Measurements from ENCODE around the gene ITFG1. TPM values are rescaled to one million over a fixed set of nuclear protein-coding genes. Genes with fewer than 3 reads are reported as not detected.
"Not testable (repeated sequence)": the region's sequence is repeated elsewhere in the genome, so short reads cannot be mapped to it uniquely, and the experiment has no call there.

ITFG1 gene
- total RNA-seq, 2 experiments from 2014 or later = 17.6 to 18.3 TPM

- CTCF ChIA-PET = no interaction called here
- H3K36me3 Mint-ChIP-seq (ENCODE audit: low read depth) = peaks cover 47% of the 10 kb centered on the region
These were observed 27.2 kb upstream of the ITFG1 start for GRCh38 chr16:47488051-47488450.

GRCh38 chr16:47486856-47487255 is 26.0 kb upstream of the ITFG1 start:
- peaks cover 4% of the 10 kb centered on the region for H3K4me1 Mint-ChIP-seq (ENCODE audit: low read depth)
- intact Hi-C loops (cut with micrococcal nuclease) = no loop called here
- no peak overlapping the region for H3K4me3 Mint-ChIP-seq
- CTCF ChIA-PET = interaction anchor here (0.7 kb wide), 1 partner anchor 1086 kb away, joined by 3 read pairs; no protein-coding TSS in a partner anchor
- no peaks in the 10 kb centered on the region for H3K27me3 Mint-ChIP-seq (ENCODE audit: low read depth)
- no peak for DNase-seq
- no peak overlapping the region for H3K27ac Mint-ChIP-seq
- H3K9me3 Mint-ChIP-seq = peaks cover 35% of the 10 kb centered on the region
- peaks cover 38% of the 10 kb centered on the region for H3K36me3 Mint-ChIP-seq (ENCODE audit: low read depth)

More at GRCh38 chr16:47488051-47488450, 27.2 kb upstream of the ITFG1 start:
- no peak for DNase-seq
- intact Hi-C loops (cut with micrococcal nuclease) = no loop called here
- peaks cover 13% of the 10 kb centered on the region for H3K4me1 Mint-ChIP-seq (ENCODE audit: low read depth)
- H3K27me3 Mint-ChIP-seq (ENCODE audit: low read depth) = no peaks in the 10 kb centered on the region
- peaks cover 44% of the 10 kb centered on the region for H3K9me3 Mint-ChIP-seq
- no peak overlapping the region for H3K27ac Mint-ChIP-seq
- H3K4me3 Mint-ChIP-seq = no peak overlapping the region

GRCh38 chr16:47483616-47484015 is 22.8 kb upstream of the ITFG1 start:
- Mint-ChIP-seq H3K27ac (no peak overlapping the region), H3K4me1 (ENCODE audit: low read depth) (peaks cover 20% of the 10 kb centered on the region), H3K36me3 (ENCODE audit: low read depth) (peaks cover 26% of the 10 kb centered on the region), H3K4me3 (no peak overlapping the region), H3K27me3 (ENCODE audit: low read depth) (no peaks in the 10 kb centered on the region), H3K9me3 (peaks cover 13% of the 10 kb centered on the region)
- intact Hi-C loops (cut with micrococcal nuclease) = no loop called here
- DNase-seq = no peak
- CTCF ChIA-PET = no interaction called here

GRCh38 chr16:47481698-47482374 is 21.0 kb upstream of the ITFG1 start:
- CTCF ChIA-PET = no interaction called here
- intact Hi-C loops (cut with micrococcal nuclease) = no loop called here

GRCh38 chr16:47480410-47480809 is 19.5 kb upstream of the ITFG1 start:
- DNase-seq = no peak
- intact Hi-C loops (cut with micrococcal nuclease) = no loop called here
- H3K27me3 Mint-ChIP-seq (ENCODE audit: low read depth) = no peaks in the 10 kb centered on the region
- H3K9me3 Mint-ChIP-seq = no peaks in the 10 kb centered on the region
- H3K4me1 Mint-ChIP-seq (ENCODE audit: low read depth) = peaks cover 20% of the 10 kb centered on the region
- CTCF ChIA-PET = interaction anchor here (1.4 kb wide), 1 partner anchor 10 kb away, joined by 3 read pairs; no protein-coding TSS in a partner anchor
- H3K36me3 Mint-ChIP-seq (ENCODE audit: low read depth) = peaks cover 8% of the 10 kb centered on the region
- H3K4me3 Mint-ChIP-seq = no peak overlapping the region
- H3K27ac Mint-ChIP-seq = no peak overlapping the region

More at GRCh38 chr16:47481698-47482374, 21.0 kb upstream of the ITFG1 start:
- H3K27ac Mint-ChIP-seq = no peak overlapping the region
- H3K4me3 Mint-ChIP-seq = no peak overlapping the region
- H3K27me3 Mint-ChIP-seq (ENCODE audit: low read depth) = no peaks in the 10 kb centered on the region
- H3K36me3 Mint-ChIP-seq (ENCODE audit: low read depth) = peaks cover 14% of the 10 kb centered on the region
- DNase-seq = no peak
- no peaks in the 10 kb centered on the region for H3K9me3 Mint-ChIP-seq
- H3K4me1 Mint-ChIP-seq (ENCODE audit: low read depth) = peaks cover 20% of the 10 kb centered on the region

GRCh38 chr16:47477679-47478078 is 16.8 kb upstream of the ITFG1 start:
- H3K27ac Mint-ChIP-seq = no peak overlapping the region
- CTCF ChIA-PET = no interaction called here
- no peaks in the 10 kb centered on the region for H3K27me3 Mint-ChIP-seq (ENCODE audit: low read depth)
- intact Hi-C loops (cut with micrococcal nuclease) = no loop called here
- H3K36me3 Mint-ChIP-seq (ENCODE audit: low read depth) = peaks cover 6% of the 10 kb centered on the region
- no peak for DNase-seq
- no peak overlapping the region for H3K4me3 Mint-ChIP-seq
- no peaks in the 10 kb centered on the region for H3K9me3 Mint-ChIP-seq
- peaks cover 18% of the 10 kb centered on the region for H3K4me1 Mint-ChIP-seq (ENCODE audit: low read depth)

- H3K4me3 Mint-ChIP-seq = no peak overlapping the region
- CTCF ChIA-PET = no interaction called here
- no peak for DNase-seq
- H3K27me3 Mint-ChIP-seq (ENCODE audit: low read depth) = no peaks in the 10 kb centered on the region
- H3K9me3 Mint-ChIP-seq = no peaks in the 10 kb centered on the region
- H3K4me1 Mint-ChIP-seq (ENCODE audit: low read depth) = peaks cover 15% of the 10 kb centered on the region
- intact Hi-C loops (cut with micrococcal nuclease) = no loop called here
- H3K27ac Mint-ChIP-seq = no peak overlapping the region
- peaks cover 6% of the 10 kb centered on the region for H3K36me3 Mint-ChIP-seq (ENCODE audit: low read depth)
These were observed 15.9 kb upstream of the ITFG1 start for GRCh38 chr16:47476654-47477345.

DNA sequence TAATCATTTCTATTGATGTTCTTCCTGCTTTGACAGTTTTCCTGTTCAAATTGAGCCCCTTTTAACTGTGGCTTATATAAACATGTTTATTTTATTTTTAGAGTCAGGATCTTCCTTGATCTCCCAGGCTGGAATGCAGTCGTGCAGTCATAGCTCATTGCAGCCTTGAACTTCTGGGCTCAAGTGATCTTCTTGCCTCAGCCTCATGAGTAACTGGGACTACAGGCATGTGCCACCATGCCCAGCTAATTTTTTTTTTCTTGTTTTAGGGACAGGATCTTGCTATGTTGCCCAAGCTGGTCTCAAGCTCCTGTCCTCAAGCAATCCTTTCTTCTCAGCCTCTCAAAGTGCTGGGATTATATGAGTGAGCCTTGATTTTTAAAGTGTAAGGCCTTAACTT is 14.9 kb upstream of the ITFG1 start:
- H3K4me3 Mint-ChIP-seq = no peak overlapping the region
- DNase-seq = no peak
- intact Hi-C loops (cut with micrococcal nuclease) = no loop called here
- CTCF ChIA-PET = interaction anchor here (1.0 kb wide), 1 partner anchor 14 kb away, joined by 3 read pairs; no protein-coding TSS in a partner anchor
- H3K36me3 Mint-ChIP-seq (ENCODE audit: low read depth) = peaks cover 4% of the 10 kb centered on the region
- no peaks in the 10 kb centered on the region for H3K9me3 Mint-ChIP-seq
- H3K27ac Mint-ChIP-seq = no peak overlapping the region
- peaks cover 7% of the 10 kb centered on the region for H3K4me1 Mint-ChIP-seq (ENCODE audit: low read depth)
- H3K27me3 Mint-ChIP-seq (ENCODE audit: low read depth) = no peaks in the 10 kb centered on the region

DNA sequence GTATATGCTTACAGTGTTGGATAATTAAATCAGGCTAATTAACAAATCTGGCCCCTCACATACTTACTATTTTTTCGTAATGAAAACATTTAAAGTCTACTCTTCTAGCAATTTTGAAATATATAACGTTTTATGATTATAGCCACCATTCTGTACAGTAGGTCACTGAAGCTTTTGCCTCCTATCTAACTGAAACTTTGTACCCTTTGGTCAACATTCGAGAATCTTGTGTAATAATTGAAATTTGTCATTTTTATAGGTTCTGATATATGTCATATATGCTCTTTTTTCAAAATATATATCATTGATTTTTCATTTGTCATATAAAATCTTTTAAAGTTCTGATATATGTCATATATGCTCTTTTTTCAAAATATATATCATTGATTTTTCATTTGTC is 12.9 kb upstream of the ITFG1 start:
- peaks cover 4% of the 10 kb centered on the region for H3K36me3 Mint-ChIP-seq (ENCODE audit: low read depth)
- H3K9me3 Mint-ChIP-seq = no peaks in the 10 kb centered on the region
- H3K4me3 Mint-ChIP-seq = no peak overlapping the region
- intact Hi-C loops (cut with micrococcal nuclease) = no loop called here
- no peak overlapping the region for H3K27ac Mint-ChIP-seq
- CTCF ChIA-PET = no interaction called here
- H3K4me1 Mint-ChIP-seq (ENCODE audit: low read depth) = peaks cover under 1% of the 10 kb centered on the region
- H3K27me3 Mint-ChIP-seq (ENCODE audit: low read depth) = no peaks in the 10 kb centered on the region
- no peak for DNase-seq

DNA sequence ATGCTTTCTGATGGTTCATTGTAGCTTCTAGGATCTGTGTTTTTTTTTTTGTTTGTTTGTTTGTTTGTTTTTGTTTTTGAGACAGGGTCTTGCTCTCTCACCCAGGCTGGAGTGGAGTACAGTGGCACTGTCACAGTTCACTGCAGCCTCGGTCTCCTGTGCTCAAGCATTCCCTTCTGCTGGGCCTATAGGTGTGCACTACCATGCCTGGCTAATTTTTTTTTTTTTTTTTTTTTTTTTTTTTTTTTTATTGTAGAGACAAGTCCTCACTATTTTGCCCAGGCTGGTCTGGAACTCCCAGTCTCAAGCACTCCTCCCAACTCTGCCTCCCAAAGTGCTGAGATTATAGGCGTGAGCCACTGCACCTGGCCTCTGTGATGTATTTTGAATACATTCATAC is 12.1 kb upstream of the ITFG1 start:
- not testable (repeated sequence) for H3K4me1 Mint-ChIP-seq (ENCODE audit: low read depth)

GRCh38 chr16:47470810-47471209 is 9.9 kb upstream of the ITFG1 start:
- Mint-ChIP-seq H3K27me3 (ENCODE audit: low read depth) (no peaks in the 10 kb centered on the region), H3K36me3 (ENCODE audit: low read depth) (peaks cover 6% of the 10 kb centered on the region), H3K4me3 (no peak overlapping the region), H3K27ac (no peak overlapping the region), H3K9me3 (no peaks in the 10 kb centered on the region), H3K4me1 (ENCODE audit: low read depth) (peaks cover 4% of the 10 kb centered on the region)
- CTCF ChIA-PET = interaction anchor here (1.4 kb wide), 1 partner anchor 8 kb away, joined by 3 read pairs; no protein-coding TSS in a partner anchor
- no peak for DNase-seq
- intact Hi-C loops (cut with micrococcal nuclease) = no loop called here

More for the DNA sequence above, 12.1 kb upstream of the ITFG1 start:
- H3K4me3 Mint-ChIP-seq; H3K27ac Mint-ChIP-seq; CTCF ChIA-PET; DNase-seq; H3K36me3 Mint-ChIP-seq (ENCODE audit: low read depth); H3K27me3 Mint-ChIP-seq (ENCODE audit: low read depth); intact Hi-C loops (cut with micrococcal nuclease); H3K9me3 Mint-ChIP-seq: not testable (repeated sequence)

GRCh38 chr16:47470211-47470610 is 9.3 kb upstream of the ITFG1 start:
- intact Hi-C loops (cut with micrococcal nuclease) = no loop called here
- no peak for DNase-seq
- CTCF ChIA-PET = no interaction called here
- H3K4me3 Mint-ChIP-seq = no peak overlapping the region
- peaks cover 6% of the 10 kb centered on the region for H3K36me3 Mint-ChIP-seq (ENCODE audit: low read depth)
- H3K27ac Mint-ChIP-seq = no peak overlapping the region
- H3K27me3 Mint-ChIP-seq (ENCODE audit: low read depth) = no peaks in the 10 kb centered on the region
- no peaks in the 10 kb centered on the region for H3K9me3 Mint-ChIP-seq
- peaks cover 10% of the 10 kb centered on the region for H3K4me1 Mint-ChIP-seq (ENCODE audit: low read depth)

DNA sequence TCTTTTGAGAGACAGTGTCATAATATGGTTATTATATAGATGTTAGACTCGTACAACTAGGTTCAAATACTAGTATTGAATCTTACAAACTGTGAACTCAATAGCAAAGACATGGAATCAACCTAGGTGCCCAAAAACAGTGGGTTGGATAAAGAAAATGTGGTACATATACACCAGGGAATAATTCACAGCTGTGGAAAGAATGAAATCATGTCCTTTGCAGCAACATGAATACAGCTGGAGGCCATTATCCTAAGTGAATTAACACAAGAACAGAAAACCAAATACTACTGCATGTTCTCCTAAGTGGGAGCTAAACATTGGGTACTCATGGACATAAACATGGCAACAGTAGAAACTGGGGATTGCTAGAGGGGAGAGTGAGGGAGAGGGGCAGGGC is 8.4 kb upstream of the ITFG1 start:
- intact Hi-C loops (cut with micrococcal nuclease) = loop anchor here (10.0 kb wide), 2 partner anchors 424 to 784 kb away; partner anchors contain the start of genes ORC6 and VPS35
- Mint-ChIP-seq H3K27ac (no peak overlapping the region), H3K9me3 (no peaks in the 10 kb centered on the region), H3K4me1 (ENCODE audit: low read depth) (peaks cover 15% of the 10 kb centered on the region), H3K27me3 (ENCODE audit: low read depth) (no peaks in the 10 kb centered on the region), H3K36me3 (ENCODE audit: low read depth) (peaks cover 6% of the 10 kb centered on the region), H3K4me3 (no peak overlapping the region)
- DNase-seq = no peak
- CTCF ChIA-PET = interaction anchor here (1.1 to 1.6 kb wide), 2 partner anchors 32 to 415 kb away, joined by 3 read pairs; no protein-coding TSS in a partner anchor

Data from activated naive CD4-positive, alpha-beta T cell treated with anti-CD3 and anti-CD28 coated beads for 36 hours (primary cell).